K562 (cell line): ENCODE measurements around the gene SLC30A9. TPM values are rescaled to one million over a fixed set of nuclear protein-coding genes. Genes with fewer than 3 reads are reported as not detected.

Experiments used
- GATA2 ChIP-seq: sonication (generic); formaldehyde crosslinking; IDR thresholded peaks from 2 replicates; pipeline ENCODE4 v1.4.0; 2020; ENCODE audit warnings: mild to moderate bottlenecking, missing genetic modification reagents
- MYC ChIP-seq, 2 experiments: fragments of 250-450 bp in 1 of 2; sonication (Bioruptor Pico) in 1 of 2; IDR thresholded peaks; 2 replicates each; pipeline versions ENCODE4 v1.5.1 to v1.6.1; 2012 to 2021; ENCODE audit warnings: low read depth in 2 of 2, borderline replicate concordance in 1 of 2, improper control_type of control experiment in 1 of 2, low read length in 1 of 2, mild to moderate bottlenecking in 1 of 2, moderate library complexity in 1 of 2
- NBN ChIP-seq: fragments of 450-650 bp; IDR thresholded peaks from 2 replicates; pipeline ENCODE4 v1.6.1; 2016; ENCODE audit warnings: low read depth, mild to moderate bottlenecking
- RCOR1 ChIP-seq, 2 experiments: IDR thresholded peaks; 2 replicates each; pipeline ENCODE4 v1.6.1; 2012; ENCODE audit warnings: low read depth in 2 of 2, low read length in 2 of 2, borderline replicate concordance in 1 of 2, improper control_type of control experiment in 1 of 2
- RHOXF2B ChIP-seq: fragments of 250-450 bp; sonication (Bioruptor Pico); conservative IDR thresholded peaks from 2 replicates; pipeline ENCODE4 v1.5.1; 2021
- ZNF121 ChIP-seq: sonication (generic); formaldehyde crosslinking; conservative IDR thresholded peaks from 2 replicates; pipeline ENCODE4 v1.8.0; 2022; ENCODE audit warnings: missing genetic modification reagents
- polyA plus RNA-seq, 8 experiments: library from polyadenylated mRNA; depleted of rRNA in 4 of 8; stranded (reverse) in 5 of 8; unstranded in 3 of 8; fragments of >200 nt; fragmentation: Nextera tagmentation in 2 of 8; fragmentation: Illumina TruSeq in 1 of 8; extraction: Ambion mirVana in 2 of 8; extraction: Trizol in 1 of 8; gene quantifications; 2 replicates each; pipeline versions ENCODE4 v1.2.1 to v1.2.3, GENCODE V29; 2011 to 2014; ENCODE audit warnings: inconsistent platforms in 1 of 8, missing spikeins in 1 of 8
- total RNA-seq, 7 experiments: library from RNA; depleted of rRNA in 6 of 7; stranded (reverse); fragments of >200 nt in 6 of 7; fragmentation: Illumina TruSeq in 2 of 7; extraction: Trizol in 2 of 7; gene quantifications; 2 replicates each; pipeline versions ENCODE4 v1.2.1 to v1.2.3, GENCODE V29; 2011 to 2021; ENCODE audit warnings: low replicate concordance in 1 of 7
- TF ChIP-seq, protein P1 (sequence below): sonication (generic); formaldehyde crosslinking; IDR thresholded peaks from 2 replicates; pipeline ENCODE4 v1.8.0; 2022; ENCODE audit warnings: mild to moderate bottlenecking, missing genetic modification reagents
- TF ChIP-seq, protein P2 (sequence below): IDR thresholded peaks from 2 replicates; pipeline ENCODE4 v1.6.1; 2011; ENCODE audit warnings: borderline replicate concordance, low read depth, mild to moderate bottlenecking, moderate library complexity, low read length; ENCODE audit not compliant: insufficient read depth, poor library complexity, severe bottlenecking
- TF ChIP-seq, protein P3 (sequence below): sonication (generic); formaldehyde crosslinking; IDR thresholded peaks from 2 replicates; pipeline ENCODE4 v1.9.0; 2022; ENCODE audit warnings: mild to moderate bottlenecking, missing genetic modification reagents
- TF ChIP-seq, protein P4 (sequence below): fragments of 450-650 bp; IDR thresholded peaks from 2 replicates; pipeline ENCODE4 v1.6.1; 2016
- TF ChIP-seq, protein P5 (sequence below), 2 experiments: fragments of 200-800 bp in 1 of 2; sonication (Bioruptor generic) in 1 of 2; sonication (generic) in 1 of 2; formaldehyde crosslinking in 1 of 2; IDR thresholded peaks in 1 of 2; conservative IDR thresholded peaks in 1 of 2; 2 replicates each; pipeline versions ENCODE4 v1.5.0 to v1.6.1; 2016 to 2020; ENCODE audit warnings: missing compliant biosample characterization in 1 of 2, missing genetic modification characterization in 1 of 2, missing genetic modification reagents in 1 of 2
- TF ChIP-seq, protein P6 (sequence below): fragments of 450-650 bp; IDR thresholded peaks from 2 replicates; pipeline ENCODE4 v1.6.1; 2017; ENCODE audit warnings: antibody characterized with exemption
- TF ChIP-seq, protein P7 (sequence below): sonication (generic); formaldehyde crosslinking; IDR thresholded peaks from 2 replicates; pipeline ENCODE4 v1.8.0; 2023; ENCODE audit warnings: mild to moderate bottlenecking, missing genetic modification reagents

The SLC30A9 gene
- total and polyA plus RNA-seq, 9 of the 15 experiments (the other 6 are each of a cell fraction or from before 2014, with no cell fraction given): 14.7 to 73.5 (median 51.6) TPM

DNA sequence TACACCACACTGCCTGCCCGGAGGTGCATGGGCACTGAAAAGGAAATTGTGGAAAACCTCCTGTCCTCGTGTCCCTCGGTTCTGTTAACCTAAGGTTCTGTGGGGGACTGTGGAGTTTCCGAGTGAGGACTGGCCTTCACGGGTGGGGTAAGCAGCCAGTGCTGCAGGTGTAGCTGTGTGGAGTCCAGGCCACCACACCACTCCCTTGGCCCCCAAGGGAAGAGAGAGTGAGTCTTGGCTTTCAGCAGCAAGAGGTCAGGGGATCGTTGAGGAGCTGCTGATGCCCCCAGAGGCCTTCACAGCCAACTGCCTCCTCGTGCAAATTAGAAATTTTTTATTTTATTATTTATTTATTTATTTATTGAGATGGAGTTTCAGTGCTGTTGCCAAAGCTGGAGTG, 141.8 kb downstream of the SLC30A9 start (continued):
- TF ChIP-seq, protein P1, sequence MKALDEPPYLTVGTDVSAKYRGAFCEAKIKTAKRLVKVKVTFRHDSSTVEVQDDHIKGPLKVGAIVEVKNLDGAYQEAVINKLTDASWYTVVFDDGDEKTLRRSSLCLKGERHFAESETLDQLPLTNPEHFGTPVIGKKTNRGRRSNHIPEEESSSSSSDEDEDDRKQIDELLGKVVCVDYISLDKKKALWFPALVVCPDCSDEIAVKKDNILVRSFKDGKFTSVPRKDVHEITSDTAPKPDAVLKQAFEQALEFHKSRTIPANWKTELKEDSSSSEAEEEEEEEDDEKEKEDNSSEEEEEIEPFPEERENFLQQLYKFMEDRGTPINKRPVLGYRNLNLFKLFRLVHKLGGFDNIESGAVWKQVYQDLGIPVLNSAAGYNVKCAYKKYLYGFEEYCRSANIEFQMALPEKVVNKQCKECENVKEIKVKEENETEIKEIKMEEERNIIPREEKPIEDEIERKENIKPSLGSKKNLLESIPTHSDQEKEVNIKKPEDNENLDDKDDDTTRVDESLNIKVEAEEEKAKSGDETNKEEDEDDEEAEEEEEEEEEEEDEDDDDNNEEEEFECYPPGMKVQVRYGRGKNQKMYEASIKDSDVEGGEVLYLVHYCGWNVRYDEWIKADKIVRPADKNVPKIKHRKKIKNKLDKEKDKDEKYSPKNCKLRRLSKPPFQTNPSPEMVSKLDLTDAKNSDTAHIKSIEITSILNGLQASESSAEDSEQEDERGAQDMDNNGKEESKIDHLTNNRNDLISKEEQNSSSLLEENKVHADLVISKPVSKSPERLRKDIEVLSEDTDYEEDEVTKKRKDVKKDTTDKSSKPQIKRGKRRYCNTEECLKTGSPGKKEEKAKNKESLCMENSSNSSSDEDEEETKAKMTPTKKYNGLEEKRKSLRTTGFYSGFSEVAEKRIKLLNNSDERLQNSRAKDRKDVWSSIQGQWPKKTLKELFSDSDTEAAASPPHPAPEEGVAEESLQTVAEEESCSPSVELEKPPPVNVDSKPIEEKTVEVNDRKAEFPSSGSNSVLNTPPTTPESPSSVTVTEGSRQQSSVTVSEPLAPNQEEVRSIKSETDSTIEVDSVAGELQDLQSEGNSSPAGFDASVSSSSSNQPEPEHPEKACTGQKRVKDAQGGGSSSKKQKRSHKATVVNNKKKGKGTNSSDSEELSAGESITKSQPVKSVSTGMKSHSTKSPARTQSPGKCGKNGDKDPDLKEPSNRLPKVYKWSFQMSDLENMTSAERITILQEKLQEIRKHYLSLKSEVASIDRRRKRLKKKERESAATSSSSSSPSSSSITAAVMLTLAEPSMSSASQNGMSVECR (CRISPR knock-in tag): no peak
- TF ChIP-seq, protein P2, sequence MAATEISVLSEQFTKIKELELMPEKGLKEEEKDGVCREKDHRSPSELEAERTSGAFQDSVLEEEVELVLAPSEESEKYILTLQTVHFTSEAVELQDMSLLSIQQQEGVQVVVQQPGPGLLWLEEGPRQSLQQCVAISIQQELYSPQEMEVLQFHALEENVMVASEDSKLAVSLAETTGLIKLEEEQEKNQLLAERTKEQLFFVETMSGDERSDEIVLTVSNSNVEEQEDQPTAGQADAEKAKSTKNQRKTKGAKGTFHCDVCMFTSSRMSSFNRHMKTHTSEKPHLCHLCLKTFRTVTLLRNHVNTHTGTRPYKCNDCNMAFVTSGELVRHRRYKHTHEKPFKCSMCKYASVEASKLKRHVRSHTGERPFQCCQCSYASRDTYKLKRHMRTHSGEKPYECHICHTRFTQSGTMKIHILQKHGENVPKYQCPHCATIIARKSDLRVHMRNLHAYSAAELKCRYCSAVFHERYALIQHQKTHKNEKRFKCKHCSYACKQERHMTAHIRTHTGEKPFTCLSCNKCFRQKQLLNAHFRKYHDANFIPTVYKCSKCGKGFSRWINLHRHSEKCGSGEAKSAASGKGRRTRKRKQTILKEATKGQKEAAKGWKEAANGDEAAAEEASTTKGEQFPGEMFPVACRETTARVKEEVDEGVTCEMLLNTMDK: no peak
- no peak for TF ChIP-seq ZNF121 (CRISPR knock-in tag)
- TF ChIP-seq, protein P3, sequence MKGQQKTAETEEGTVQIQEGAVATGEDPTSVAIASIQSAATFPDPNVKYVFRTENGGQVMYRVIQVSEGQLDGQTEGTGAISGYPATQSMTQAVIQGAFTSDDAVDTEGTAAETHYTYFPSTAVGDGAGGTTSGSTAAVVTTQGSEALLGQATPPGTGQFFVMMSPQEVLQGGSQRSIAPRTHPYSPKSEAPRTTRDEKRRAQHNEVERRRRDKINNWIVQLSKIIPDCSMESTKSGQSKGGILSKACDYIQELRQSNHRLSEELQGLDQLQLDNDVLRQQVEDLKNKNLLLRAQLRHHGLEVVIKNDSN (CRISPR knock-in tag): no peak
- TF ChIP-seq RCOR1 (IDR thresholded peaks at IDR 0.05; ENCODE audit: borderline replicate concordance in 1 of 2, low read depth in 2 of 2, low read length in 2 of 2): no peak
- TF ChIP-seq, protein P4, sequence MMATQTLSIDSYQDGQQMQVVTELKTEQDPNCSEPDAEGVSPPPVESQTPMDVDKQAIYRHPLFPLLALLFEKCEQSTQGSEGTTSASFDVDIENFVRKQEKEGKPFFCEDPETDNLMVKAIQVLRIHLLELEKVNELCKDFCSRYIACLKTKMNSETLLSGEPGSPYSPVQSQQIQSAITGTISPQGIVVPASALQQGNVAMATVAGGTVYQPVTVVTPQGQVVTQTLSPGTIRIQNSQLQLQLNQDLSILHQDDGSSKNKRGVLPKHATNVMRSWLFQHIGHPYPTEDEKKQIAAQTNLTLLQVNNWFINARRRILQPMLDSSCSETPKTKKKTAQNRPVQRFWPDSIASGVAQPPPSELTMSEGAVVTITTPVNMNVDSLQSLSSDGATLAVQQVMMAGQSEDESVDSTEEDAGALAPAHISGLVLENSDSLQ: no peak
- no peak for TF ChIP-seq GATA2 (CRISPR knock-in tag)
- TF ChIP-seq, protein P5, sequence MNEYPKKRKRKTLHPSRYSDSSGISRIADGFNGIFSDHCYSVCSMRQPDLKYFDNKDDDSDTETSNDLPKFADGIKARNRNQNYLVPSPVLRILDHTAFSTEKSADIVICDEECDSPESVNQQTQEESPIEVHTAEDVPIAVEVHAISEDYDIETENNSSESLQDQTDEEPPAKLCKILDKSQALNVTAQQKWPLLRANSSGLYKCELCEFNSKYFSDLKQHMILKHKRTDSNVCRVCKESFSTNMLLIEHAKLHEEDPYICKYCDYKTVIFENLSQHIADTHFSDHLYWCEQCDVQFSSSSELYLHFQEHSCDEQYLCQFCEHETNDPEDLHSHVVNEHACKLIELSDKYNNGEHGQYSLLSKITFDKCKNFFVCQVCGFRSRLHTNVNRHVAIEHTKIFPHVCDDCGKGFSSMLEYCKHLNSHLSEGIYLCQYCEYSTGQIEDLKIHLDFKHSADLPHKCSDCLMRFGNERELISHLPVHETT (CRISPR knock-in tag; conservative IDR thresholded peaks at IDR 0.05 in 1 of 2, IDR thresholded peaks at IDR 0.05 in 1 of 2): no peak
- TF ChIP-seq, protein P6, sequence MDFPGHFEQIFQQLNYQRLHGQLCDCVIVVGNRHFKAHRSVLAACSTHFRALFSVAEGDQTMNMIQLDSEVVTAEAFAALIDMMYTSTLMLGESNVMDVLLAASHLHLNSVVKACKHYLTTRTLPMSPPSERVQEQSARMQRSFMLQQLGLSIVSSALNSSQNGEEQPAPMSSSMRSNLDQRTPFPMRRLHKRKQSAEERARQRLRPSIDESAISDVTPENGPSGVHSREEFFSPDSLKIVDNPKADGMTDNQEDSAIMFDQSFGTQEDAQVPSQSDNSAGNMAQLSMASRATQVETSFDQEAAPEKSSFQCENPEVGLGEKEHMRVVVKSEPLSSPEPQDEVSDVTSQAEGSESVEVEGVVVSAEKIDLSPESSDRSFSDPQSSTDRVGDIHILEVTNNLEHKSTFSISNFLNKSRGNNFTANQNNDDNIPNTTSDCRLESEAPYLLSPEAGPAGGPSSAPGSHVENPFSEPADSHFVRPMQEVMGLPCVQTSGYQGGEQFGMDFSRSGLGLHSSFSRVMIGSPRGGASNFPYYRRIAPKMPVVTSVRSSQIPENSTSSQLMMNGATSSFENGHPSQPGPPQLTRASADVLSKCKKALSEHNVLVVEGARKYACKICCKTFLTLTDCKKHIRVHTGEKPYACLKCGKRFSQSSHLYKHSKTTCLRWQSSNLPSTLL: no peak
- TF ChIP-seq NBN: no peak
- TF ChIP-seq MYC (IDR thresholded peaks at IDR 0.05; ENCODE audit: low read depth, low read length): no peak
- no peak for TF ChIP-seq MYC (CRISPR knock-in tag; IDR thresholded peaks at IDR 0.05; ENCODE audit: borderline replicate concordance, low read depth)
- TF ChIP-seq, protein P7, sequence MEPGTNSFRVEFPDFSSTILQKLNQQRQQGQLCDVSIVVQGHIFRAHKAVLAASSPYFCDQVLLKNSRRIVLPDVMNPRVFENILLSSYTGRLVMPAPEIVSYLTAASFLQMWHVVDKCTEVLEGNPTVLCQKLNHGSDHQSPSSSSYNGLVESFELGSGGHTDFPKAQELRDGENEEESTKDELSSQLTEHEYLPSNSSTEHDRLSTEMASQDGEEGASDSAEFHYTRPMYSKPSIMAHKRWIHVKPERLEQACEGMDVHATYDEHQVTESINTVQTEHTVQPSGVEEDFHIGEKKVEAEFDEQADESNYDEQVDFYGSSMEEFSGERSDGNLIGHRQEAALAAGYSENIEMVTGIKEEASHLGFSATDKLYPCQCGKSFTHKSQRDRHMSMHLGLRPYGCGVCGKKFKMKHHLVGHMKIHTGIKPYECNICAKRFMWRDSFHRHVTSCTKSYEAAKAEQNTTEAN (CRISPR knock-in tag): no peak
- no peak for TF ChIP-seq RHOXF2B (CRISPR knock-in tag)
